AML-193 (cell line): Measurements from ENCODE around the gene TSPYL4.

Source experiments
- DNase-seq, 2 experiments: peaks; one replicate each; lab custom pipeline; 2025; lab: John Stamatoyannopoulos, UW

Gene TSPYL4

GRCh38 chr6:116271149-116271708 is 17.4 kb upstream of the TSPYL4 start:
- DNase-seq: no peak

- DNase-seq: peak; percentile 97 to 98
Measured at GRCh38 chr6:116268589-116269293, 14.9 kb upstream of the TSPYL4 start.

GRCh38 chr6:116267836-116268588 is 14.1 kb upstream of the TSPYL4 start:
- peak in 1 of 2 experiments; percentile 68 for DNase-seq

- DNase-seq: no peak
Measured at GRCh38 chr6:116266803-116267202, 12.9 kb upstream of the TSPYL4 start.

- DNase-seq: no peak
Measured at GRCh38 chr6:116265041-116265829, 11.4 kb upstream of the TSPYL4 start.

GRCh38 chr6:116263353-116263752 is 9.5 kb upstream of the TSPYL4 start:
- no peak for DNase-seq

- no peak for DNase-seq
Measured at GRCh38 chr6:116258520-116258919, 4.6 kb upstream of the TSPYL4 start.

GRCh38 chr6:116256694-116257093 is 2.8 kb upstream of the TSPYL4 start:
- DNase-seq: no peak

- no peak for DNase-seq
Measured at GRCh38 chr6:116255246-116255800, 1.4 kb upstream of the TSPYL4 start.

GRCh38 chr6:116254297-116255056 is 602 bp upstream of the TSPYL4 start:
- no peak for DNase-seq

GRCh38 chr6:116253188-116253504 is 729 bp downstream of the TSPYL4 start:
- DNase-seq: no peak

GRCh38 chr6:116251568-116252384 is 2.1 kb downstream of the TSPYL4 start:
- no peak for DNase-seq

GRCh38 chr6:116248577-116248976 is 5.3 kb downstream of the TSPYL4 start:
- no peak for DNase-seq

- DNase-seq: peak; percentile 16 to 18
Measured at GRCh38 chr6:116247285-116247684, 6.6 kb downstream of the TSPYL4 start.

GRCh38 chr6:116246089-116246488 is 7.8 kb downstream of the TSPYL4 start:
- DNase-seq: no peak

GRCh38 chr6:116244284-116244683 is 9.6 kb downstream of the TSPYL4 start:
- no peak for DNase-seq

GRCh38 chr6:116239856-116240255 is 14.0 kb downstream of the TSPYL4 start:
- DNase-seq: no peak

- DNase-seq: no peak
Measured at GRCh38 chr6:116239256-116239655, 14.6 kb downstream of the TSPYL4 start.

GRCh38 chr6:116238083-116238482 is 15.8 kb downstream of the TSPYL4 start:
- peak in 1 of 2 experiments; percentile 10 for DNase-seq

- DNase-seq: no peak
Measured at GRCh38 chr6:116234689-116235088, 19.2 kb downstream of the TSPYL4 start.
